NCI-H526 (cell line): ENCODE data around the gene ROR1.

Experiments used
- DNase-seq, 2 experiments: peaks; one replicate each; lab custom pipeline; 2025; lab: John Stamatoyannopoulos, UW

The ROR1 gene

DNA sequence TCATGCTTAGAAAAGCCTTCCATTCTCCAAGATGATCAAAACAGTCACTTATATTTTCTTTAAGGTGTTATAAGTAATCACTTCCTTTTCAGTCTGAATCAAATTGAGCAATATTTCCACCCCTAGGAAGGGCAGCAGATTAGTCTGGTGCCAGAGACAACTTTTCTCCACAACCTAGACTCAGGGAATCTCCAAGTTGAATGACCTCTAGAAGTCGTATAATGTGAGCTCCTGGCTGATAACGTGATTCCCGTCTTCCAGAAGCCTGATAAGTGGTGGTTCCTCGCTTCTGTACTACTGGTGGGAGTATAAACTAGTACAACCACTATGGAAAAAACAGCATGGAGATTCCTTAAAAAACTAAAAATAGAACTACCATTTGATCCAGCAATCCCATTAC lies 251.2 kb downstream of the ROR1 start:
- no peak for DNase-seq

DNA sequence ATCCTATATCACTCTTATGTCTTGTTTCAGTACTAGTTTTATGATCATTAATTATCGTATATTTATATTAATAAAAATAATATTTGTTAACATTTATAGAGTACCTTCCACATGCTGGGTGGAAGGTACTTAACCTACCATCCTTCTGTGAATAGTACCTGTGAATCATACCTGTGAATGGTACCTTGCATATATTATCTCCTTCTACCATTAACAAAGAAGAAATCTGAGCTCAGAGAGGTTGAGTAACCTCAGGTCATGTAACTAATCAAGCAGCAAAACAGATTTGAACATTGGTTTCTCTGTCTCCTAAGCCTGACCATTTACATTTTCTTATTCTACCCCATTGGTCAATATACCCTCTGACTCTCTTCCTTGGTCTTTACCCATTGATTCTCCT lies 255.2 kb downstream of the ROR1 start:
- DNase-seq, result no peak

DNA sequence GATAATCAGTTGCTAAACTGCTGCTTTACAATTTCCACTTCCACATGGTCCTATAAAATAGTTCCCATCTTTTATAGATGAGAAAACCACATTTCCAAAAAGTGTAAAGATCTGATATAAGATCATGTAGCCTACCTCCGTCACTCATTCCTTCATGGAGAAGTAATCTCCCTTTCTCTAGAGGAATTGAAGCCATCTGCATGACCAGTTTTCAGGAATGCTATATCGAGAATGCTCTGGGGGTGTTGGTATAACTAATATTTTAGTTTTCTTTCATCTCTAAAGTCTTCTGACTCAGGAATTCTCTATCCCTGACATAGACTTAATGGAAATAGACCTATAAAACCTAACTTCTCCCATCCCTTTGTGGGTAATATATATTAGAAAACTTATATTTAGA lies 256.6 kb downstream of the ROR1 start:
- DNase-seq, result no peak

DNA sequence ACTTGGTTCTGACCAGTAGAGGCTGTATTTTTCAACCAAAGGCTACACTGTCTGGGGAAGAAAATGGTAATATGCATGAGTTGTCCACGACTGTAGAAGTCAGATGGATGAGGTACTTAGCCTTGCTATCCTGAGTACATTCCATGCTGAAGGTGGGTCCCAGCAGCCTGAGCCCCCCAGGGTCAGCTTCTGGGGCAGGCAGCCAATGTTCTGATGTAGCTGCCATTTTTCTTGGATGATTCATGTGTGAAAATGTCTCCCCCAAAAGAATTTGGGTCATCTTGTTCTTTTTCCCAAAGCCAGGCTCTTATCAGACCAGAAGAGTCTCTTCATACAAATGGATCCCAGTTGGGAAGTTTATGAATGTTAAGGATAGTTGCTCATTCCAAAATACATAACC lies 257.4 kb downstream of the ROR1 start:
- DNase-seq, result no peak

DNA sequence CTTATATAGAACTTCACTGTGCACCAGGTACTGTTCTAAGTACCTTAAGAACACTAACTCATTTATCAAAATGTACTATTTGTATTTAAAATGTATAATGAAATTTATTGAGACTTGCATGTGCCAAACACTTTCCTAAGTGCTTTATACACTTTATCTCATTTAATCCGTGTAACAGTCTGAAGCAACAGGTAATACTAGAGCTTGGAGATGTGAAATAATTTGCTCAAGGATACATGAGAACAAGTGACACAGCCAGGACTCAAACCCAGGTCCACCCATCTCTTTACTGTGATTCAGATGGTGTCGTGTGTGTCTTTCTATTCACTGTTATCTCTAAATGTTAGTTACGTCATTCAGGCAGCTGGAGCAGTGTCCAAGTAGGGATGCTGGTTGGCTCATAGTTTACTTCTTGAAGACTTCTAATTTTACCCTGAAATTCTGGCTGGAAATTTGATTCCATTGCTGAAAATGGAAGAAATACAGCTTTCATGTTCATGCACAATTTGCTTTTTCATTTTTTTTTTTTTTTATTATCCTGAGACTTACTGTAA lies 259.9 kb downstream of the ROR1 start:
- no peak for DNase-seq

DNA sequence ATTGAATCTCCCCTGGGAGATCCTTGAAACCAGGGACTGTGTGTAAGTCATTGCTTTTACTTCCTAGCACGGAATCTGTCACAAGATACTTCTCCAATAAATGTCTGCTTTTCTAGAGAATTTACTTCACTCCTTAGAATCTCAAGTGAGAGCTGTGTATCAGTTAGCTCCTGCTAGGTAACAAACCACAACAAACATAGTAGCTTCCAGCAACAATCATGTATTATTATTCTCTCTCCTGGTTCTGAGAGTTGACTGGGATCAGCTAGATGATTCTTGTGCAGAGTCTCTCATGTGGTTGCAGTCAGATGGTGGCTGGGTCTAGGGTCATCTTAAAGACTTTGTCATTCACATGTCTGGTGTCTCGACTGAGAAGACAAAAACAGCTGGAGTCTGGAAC lies 262.7 kb downstream of the ROR1 start:
- no peak for DNase-seq

DNA sequence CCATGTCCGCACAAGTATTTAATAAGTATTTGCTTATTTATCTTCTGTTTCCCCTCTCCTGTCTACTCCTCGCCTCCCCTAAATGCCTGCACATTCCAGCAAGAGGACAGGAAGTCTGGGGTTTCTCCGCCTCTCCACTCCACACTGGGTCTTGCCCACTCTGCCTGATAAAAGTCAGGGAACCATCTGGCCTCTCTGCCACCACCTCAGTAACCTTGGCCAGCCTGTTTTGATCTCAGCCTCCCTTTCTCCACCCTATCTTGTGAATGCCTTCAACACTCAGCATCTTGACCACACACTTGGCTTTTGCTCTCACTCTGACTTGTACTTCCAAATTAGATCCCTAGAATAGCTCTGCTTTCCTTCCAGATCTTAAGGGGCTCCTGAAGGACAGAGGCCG lies 264.3 kb downstream of the ROR1 start:
- DNase-seq, result no peak

DNA sequence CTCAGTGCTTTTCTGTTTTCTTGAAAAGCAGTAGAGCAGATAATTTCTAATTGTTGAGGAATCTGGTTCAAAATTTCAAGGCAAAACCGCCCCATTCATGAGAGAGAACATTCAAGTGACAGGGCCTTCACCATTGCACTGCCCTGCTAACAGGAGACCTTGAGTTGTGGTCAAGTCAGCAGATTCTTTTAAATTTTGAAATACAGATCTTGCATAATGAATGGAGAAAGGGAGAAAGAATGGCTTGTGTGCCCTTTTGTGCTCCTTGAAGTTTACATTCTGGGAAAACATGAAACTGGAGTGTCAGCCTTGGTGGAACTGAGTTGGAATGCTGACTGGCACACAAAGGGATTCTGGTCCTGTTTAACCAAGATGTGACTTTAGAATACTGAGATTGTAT lies 265.1 kb downstream of the ROR1 start:
- DNase-seq, result no peak

DNA sequence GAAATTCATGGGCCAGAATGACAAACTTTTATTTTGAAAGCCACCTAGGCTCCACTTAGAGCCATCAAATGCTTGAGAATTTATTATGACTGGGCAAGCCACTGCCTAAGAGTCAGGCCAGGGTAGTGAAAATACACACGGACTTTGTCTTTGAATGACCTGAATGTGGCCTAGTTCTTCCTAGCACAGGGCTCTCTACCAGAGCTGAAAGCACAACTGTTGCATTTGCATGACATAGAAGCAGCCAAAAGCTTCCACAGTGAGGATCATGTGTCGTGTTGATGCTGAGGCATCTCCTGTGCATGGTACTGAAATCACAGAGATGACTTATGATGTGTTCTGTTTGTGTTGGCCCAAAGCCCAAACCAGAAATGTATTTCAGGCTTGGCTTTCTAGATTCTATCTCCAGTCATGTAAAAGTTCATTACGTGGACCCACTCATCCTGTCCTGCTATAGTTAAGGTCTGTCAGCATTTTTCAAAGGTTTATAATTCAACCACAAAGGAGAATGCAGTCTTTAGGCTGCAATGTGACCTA lies 265.6 kb downstream of the ROR1 start:
- DNase-seq, result no peak

DNA sequence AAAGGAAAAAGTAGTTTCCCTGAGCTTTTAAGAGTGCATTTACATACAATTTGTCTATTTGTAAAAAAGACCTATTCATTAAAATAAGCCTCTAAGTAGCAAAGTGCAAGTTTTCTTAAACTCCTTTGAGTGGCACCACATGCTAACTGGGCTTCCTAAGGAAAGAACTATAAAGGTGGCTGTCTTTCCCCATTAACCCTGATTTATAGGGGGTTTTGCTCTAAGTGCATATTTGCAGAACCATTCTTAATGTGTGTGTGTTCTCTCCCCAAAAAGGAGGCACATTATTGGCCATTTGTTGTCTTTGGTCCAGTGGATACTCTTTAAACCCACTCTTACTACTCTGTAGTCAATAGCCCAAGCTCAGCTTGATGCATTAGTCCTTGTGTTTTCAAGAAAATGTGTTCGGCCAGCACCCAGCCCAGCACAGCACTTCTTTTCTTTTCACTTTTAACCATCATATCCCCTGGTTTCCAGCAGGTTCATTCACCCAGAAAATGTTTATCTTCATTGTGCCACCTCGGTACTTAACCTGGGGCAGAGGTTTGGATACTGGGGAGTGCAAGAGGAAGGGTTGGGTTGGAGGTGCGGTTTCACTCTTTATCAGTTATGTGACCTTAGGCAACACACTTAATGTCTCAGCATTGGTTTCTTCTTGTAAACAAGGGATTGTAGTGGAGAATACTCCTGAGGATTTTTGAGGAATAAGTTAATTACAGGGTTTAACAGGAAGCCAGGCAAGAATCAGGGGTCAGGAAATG lies 267.7 kb downstream of the ROR1 start:
- DNase-seq, result no peak

DNA sequence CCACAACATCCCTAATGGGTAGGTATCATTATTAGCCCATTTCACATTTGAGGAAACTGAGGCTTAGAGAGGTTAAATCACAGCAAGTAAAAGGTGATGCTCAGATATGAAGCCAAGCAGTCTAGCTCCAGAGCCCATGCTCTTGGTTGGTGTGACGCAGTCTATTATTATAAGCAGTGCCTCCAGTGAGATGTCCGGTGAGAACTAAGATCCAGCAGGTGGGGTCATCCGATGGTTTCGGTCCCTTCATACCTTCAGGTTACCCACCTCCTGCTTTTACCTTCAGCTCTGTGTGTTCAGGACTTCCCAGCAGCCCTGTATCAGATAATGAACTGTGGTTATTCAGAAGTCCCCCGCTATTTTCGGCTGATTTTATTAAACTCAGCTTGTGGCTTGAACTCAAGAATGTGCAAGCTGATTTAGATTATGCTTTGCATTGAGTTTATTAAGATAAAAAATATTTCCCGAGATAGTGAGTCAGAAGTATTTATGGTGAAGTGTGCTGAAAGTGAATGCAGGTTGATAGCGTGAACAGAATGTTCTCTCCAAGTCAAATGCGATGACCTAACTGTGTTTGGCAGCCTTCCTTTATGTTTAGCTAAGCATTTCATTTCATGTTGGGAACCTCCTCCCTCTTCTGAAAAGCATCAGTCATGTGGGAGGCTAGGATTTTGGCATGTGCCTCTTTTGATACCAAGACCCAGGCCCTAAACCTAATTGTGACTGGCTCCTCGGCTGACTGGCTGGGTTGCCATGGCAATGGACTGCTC lies 268.7 kb downstream of the ROR1 start:
- no peak for DNase-seq

DNA sequence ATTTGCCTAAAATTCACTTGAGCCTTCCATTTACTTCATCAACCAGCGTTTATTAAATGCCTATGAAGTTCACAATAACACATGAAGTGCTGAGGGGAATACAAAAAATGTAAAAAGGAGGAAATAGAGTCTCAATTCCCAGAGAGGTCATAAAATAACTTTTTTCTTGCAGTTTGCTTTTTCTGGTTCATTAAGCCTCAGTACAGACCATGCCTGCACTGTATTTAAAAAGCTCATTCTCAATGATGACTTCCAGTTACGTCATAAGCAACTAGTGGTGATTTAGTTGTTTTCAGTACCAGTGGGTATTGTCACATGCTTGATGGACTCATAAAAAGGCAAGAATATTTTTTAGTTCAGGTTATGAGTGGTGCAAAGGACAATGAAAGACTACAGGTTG lies 269.5 kb downstream of the ROR1 start:
- no peak for DNase-seq

DNA sequence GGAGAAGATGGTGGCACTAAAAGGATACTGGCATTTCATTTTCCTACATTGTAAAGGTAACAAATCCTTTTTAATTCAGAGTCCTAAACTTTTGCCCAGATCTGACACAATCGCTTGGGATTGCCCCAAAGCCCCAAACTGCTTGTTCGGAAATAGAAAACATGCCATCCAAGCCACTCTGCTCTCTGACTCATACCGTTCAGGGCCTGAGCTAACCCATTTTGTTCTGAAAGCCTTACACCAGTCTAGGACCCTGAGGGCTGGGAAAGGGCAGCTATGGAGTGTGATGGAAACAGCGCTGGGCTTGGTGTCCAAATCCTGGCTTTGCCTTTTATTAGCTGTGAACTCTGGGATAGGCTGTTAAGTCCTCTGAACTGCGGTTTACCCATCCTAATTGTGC lies 270.2 kb downstream of the ROR1 start:
- DNase-seq, result no peak

DNA sequence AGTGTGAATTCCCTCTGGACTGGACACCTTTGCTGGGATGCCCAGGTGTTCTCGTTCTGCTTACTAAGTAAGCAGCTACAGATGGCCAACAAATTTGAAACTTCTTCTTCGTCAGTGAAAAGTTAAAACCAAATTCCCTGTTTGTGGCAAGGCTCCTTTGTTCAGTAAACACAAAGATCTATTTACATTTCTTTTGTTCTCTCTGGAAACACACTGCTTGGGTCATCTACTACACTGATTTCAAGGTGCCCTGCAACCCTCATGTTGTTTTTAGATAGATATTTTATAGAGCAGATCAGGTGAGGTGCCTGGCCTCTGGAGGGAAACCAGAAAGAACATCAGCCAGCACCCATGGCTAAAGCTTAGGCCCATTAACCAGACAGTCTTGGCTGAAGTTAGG lies 272.4 kb downstream of the ROR1 start:
- DNase-seq, result no peak

DNA sequence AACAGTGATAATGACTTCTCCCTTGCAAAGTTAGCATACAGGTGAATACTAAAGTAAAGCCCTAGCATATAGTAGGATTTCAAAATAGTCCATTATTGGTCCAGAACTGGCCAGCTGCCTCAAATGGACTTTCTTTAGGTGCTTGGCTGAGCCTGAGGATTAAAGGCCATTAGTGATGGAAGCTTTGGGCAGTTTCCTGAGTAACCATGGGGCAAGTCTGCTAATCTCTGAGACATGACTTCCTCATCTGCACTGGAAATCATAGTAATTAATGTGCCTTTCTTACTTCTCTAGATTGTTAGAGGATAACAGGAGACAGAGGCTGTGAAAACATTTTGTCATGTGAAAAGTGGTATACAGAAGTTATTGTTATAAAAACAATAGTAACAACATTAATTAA lies 273.1 kb downstream of the ROR1 start:
- no peak for DNase-seq

DNA sequence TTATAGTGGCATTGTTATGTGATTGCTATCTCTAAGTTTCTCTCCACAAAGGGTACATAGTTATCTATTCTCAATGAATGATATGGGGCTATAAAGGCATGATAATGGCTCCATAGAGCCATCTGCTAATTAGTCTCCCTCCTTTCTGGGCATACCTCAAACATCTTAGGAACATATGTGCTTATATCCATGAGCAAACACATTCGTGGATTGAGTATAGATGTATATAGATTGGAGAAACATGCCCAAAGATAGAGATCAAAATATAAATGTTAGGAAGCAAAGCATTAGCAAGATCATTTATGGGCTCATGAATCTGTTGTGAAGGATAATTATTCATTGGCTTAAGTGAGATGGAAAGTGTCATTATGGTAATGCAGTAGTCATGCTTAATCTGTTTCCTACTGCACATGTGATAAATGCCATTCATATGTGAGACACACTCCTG lies 273.8 kb downstream of the ROR1 start:
- no peak for DNase-seq

DNA sequence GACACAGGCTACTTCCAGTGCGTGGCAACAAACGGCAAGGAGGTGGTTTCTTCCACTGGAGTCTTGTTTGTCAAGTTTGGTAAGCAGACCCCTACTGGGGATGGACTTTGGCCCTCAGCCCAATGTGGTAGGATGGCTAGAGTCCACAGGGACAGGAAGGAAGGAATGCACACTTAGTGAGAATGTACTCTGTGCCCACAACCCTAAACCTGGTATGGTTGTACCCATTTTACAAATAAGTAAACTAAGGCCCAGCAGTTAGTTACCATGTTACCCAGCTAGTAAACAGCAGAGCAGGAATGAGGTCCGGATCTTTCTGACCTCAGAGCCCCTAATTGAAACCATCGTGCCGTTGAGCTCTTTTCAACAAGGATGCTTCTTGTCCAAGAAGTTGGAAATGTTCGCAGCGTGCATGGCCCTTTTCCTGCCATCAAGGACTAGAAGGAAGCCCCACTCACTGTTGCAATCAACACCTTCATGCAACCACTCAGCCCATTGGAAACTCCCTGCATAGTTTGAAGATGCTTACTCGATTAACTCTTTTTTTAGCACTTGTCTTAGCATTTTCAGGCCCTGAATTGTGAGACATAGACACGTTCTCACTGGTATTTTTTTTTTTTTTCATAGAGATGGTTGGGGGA lies 276.2 kb downstream of the ROR1 start:
- DNase-seq, result no peak

DNA sequence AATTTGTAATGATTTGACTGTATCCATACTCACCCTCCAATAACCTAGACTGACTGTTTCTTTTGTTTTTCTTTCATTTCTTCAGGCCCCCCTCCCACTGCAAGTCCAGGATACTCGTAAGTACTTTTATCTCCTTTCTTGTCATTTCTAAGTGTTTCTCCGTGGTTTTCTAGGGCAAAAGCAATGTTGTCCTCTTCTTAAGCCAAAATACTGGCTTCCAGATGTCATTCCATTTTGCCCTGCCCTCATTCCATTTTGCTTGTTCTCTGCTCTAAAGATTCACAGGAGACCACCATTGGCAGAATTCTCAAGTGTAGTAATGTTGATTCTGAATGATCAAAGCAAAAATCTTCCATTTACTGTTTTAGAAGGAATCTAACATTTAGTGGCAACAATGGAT lies 276.8 kb downstream of the ROR1 start:
- no peak for DNase-seq

DNA sequence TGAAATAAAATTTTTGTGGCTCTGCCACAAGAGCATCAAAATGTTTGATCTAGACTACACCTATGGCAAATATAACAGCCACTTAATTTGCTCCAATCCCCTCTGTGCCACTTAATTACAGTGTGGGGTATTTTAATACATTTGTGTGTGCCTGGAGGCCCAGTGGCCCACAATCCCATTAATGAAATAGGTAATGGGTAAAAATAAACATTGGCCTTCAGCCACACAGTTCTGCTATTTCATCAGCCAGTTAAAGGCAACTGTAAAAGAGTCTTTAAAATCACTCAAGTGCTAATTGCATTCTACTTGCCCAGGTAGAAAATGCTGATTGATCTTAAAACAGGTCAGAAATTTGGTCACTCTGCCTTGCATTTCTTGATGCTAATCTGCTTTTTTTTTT lies 278.0 kb downstream of the ROR1 start:
- DNase-seq, result no peak

DNA sequence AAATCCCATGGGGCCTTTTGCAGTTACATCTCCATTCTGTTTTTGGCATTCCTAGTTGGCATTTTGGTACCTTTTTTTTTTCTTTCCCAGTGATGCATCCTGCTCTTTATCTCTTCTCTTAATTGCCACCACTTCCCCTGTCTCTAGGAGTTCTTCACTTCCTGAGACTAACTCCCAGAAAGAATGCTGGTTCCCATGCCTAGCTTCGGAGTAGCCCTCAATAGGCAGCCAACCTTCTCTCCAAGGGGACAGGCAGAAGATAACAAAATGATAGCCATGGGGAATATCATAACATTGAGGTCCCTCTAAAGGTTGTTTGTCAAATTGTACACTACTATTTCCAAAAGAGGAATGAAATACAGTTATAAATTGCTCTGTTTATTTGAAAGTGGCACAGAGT lies 279.0 kb downstream of the ROR1 start:
- no peak for DNase-seq

DNA sequence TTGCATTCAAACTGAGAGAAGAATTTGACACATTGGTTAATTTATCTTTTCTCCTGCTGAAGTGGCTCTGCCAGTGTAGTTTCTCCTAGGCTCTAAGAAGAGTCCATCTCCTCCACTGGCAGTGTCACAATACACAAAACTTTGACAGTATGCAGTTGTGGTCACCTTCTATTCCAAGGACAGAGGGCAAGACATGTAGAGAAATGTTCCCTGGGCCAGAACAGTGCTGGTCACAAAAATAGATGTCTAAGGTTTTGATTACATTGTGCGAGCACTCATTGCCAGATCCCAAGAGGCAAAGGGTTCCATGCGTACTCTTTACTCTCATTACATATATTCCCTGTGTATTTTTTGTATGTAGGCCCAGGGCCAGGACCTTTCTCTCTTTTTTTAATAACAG lies 281.5 kb downstream of the ROR1 start:
- no peak for DNase-seq

DNA sequence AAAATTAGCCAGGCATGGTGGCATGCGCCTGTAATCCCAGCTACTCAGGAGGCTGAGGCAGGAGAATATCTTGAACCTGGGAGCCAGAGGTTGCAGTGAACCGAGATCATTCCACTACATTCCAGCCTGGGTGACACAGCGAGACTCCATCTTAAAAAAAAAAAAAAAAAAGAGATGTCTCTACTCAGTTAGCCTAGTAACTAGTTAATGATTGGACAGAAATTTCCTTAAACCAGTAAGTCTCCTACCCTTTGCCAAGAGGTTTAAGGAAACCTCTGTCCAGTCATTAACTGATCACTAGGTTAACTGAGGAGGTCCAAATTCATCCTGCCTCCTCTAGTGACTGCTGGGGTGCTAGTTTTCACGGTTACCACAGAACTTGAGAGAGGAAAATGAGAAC lies 285.7 kb downstream of the ROR1 start:
- no peak for DNase-seq
